Measurements from ENCODE around the gene SLC38A1. TPM values are rescaled to one million over a fixed set of nuclear protein-coding genes. Genes with fewer than 3 reads are reported as not detected.

The SLC38A1 gene
- total and polyA plus RNA-seq, 3 experiments from 2014 or later, result 233 to 252 (median 242) TPM

GRCh38 chr12:46230983-46231382 lies 37.9 kb downstream of the SLC38A1 start:
- H3K4me3 ChIP-seq (ENCODE audit: low read length), result no peak overlapping the region
- H3K36me3 Mint-ChIP-seq, result peaks cover 19 to 84% (median 36%) of the 10 kb centered on the region in 3 donors
- H3K4me1 ChIP-seq (ENCODE audit: insufficient read depth, low read length), result peaks cover 36% of the 10 kb centered on the region
- no peaks in the 10 kb centered on the region for H3K9me3 Mint-ChIP-seq
- H3K27ac ChIP-seq (ENCODE audit: low read depth, low read length), result no peak overlapping the region
- DNase-seq, result no peak
- POLR2A ChIA-PET, result no interaction called here
- no peaks in the 10 kb centered on the region for H3K27me3 Mint-ChIP-seq
- H3K27me3 ChIP-seq (ENCODE audit: insufficient read depth, low read length, poor library complexity, severe bottlenecking), result no peaks in the 10 kb centered on the region
- CTCF ChIA-PET, result interaction anchor here (1.6 kb wide), 1 partner anchor 16 kb away, joined by 4 read pairs; no protein-coding TSS in a partner anchor
- no peaks in the 10 kb centered on the region for H3K9me3 ChIP-seq (ENCODE audit: low read length)
- peaks cover 21% of the 10 kb centered on the region for H3K36me3 ChIP-seq (ENCODE audit: insufficient read depth, low read length)
- H3K4me1 Mint-ChIP-seq, result peaks cover 67 to 93% (median 89%) of the 10 kb centered on the region in 3 donors
- H3K4me3 Mint-ChIP-seq, result no peak overlapping the region
- H3K27ac Mint-ChIP-seq, result peak overlapping the region; percentile 14 to 90 (median 68)

- DNase-seq, result no peak
- peaks cover 18% of the 10 kb centered on the region for H3K36me3 ChIP-seq (ENCODE audit: insufficient read depth, low read length)
- ChIA-PET CTCF (interaction anchor here (0.8 to 0.9 kb wide), 2 partner anchors 13 to 14 kb away, joined by 3 to 4 read pairs; no protein-coding TSS in a partner anchor), POLR2A (no interaction called here)
- Mint-ChIP-seq H3K4me1 (peaks cover 66 to 93% (median 89%) of the 10 kb centered on the region in 3 donors), H3K36me3 (peaks cover 19 to 84% (median 39%) of the 10 kb centered on the region in 3 donors), H3K27ac (peak overlapping the region; percentile 15 to 92 (median 61)), H3K4me3 (no peak overlapping the region), H3K9me3 (no peaks in the 10 kb centered on the region), H3K27me3 (no peaks in the 10 kb centered on the region)
- H3K27ac ChIP-seq (ENCODE audit: low read depth, low read length), result no peak overlapping the region
- H3K4me1 ChIP-seq (ENCODE audit: insufficient read depth, low read length), result peaks cover 36% of the 10 kb centered on the region
- no peak overlapping the region for H3K4me3 ChIP-seq (ENCODE audit: low read length)
- no peaks in the 10 kb centered on the region for H3K27me3 ChIP-seq (ENCODE audit: insufficient read depth, low read length, poor library complexity, severe bottlenecking)
- no peaks in the 10 kb centered on the region for H3K9me3 ChIP-seq (ENCODE audit: low read length)
Measured at GRCh38 chr12:46230306-46230705, 38.5 kb downstream of the SLC38A1 start.

- H3K27me3 Mint-ChIP-seq, result no peaks in the 10 kb centered on the region
- no peak overlapping the region for H3K27ac ChIP-seq (ENCODE audit: low read depth, low read length)
- H3K4me3 Mint-ChIP-seq, result peak overlapping the region in 2 of 7 donors; percentile 5 to 7
- no peak for DNase-seq
- H3K9me3 Mint-ChIP-seq, result no peaks in the 10 kb centered on the region
- peaks cover 20 to 91% (median 34%) of the 10 kb centered on the region in 3 donors for H3K36me3 Mint-ChIP-seq
- H3K4me1 Mint-ChIP-seq, result peaks cover 70 to 100% (median 96%) of the 10 kb centered on the region in 3 donors
- POLR2A ChIA-PET, result interaction anchor here (0.6 to 1.4 kb wide), 2 partner anchors 10 to 39 kb away, joined by 4 to 6 read pairs; no protein-coding TSS in a partner anchor
- H3K27me3 ChIP-seq (ENCODE audit: insufficient read depth, low read length, poor library complexity, severe bottlenecking), result no peaks in the 10 kb centered on the region
- CTCF ChIA-PET, result no interaction called here
- H3K4me3 ChIP-seq (ENCODE audit: low read length), result no peak overlapping the region
- H3K27ac Mint-ChIP-seq, result peak overlapping the region in 7 of 8 donors; percentile 44 to 76 (median 63)
- H3K36me3 ChIP-seq (ENCODE audit: insufficient read depth, low read length), result peaks cover 25% of the 10 kb centered on the region
- H3K4me1 ChIP-seq (ENCODE audit: insufficient read depth, low read length), result peaks cover 51% of the 10 kb centered on the region
- no peaks in the 10 kb centered on the region for H3K9me3 ChIP-seq (ENCODE audit: low read length)
Measured at GRCh38 chr12:46227616-46228015, 41.2 kb downstream of the SLC38A1 start.

- no peak for DNase-seq
- Mint-ChIP-seq H3K9me3 (no peaks in the 10 kb centered on the region), H3K36me3 (peaks cover 15 to 95% (median 37%) of the 10 kb centered on the region in 3 donors), H3K4me3 (peak overlapping the region in 3 of 7 donors; percentile 44 to 62 (median 60)), H3K27ac (peak overlapping the region; percentile 71 to 100 (median 83)), H3K4me1 (peaks cover 81 to 100% (median 96%) of the 10 kb centered on the region in 3 donors), H3K27me3 (no peaks in the 10 kb centered on the region)
- H3K36me3 ChIP-seq (ENCODE audit: insufficient read depth, low read length), result peaks cover 21% of the 10 kb centered on the region
- no peak overlapping the region for H3K4me3 ChIP-seq (ENCODE audit: low read length)
- no peaks in the 10 kb centered on the region for H3K27me3 ChIP-seq (ENCODE audit: insufficient read depth, low read length, poor library complexity, severe bottlenecking)
- CTCF ChIA-PET, result interaction anchor here (1.1 to 2.8 kb wide), 3 partner anchors 9 to 42 kb away, joined by 3 to 9 read pairs (median 4); no protein-coding TSS in a partner anchor
- POLR2A ChIA-PET, result interaction anchor here (1.4 to 1.5 kb wide), 2 partner anchors 19 to 39 kb away, joined by 3 to 4 read pairs; no protein-coding TSS in a partner anchor
- no peak overlapping the region for H3K27ac ChIP-seq (ENCODE audit: low read depth, low read length)
- H3K9me3 ChIP-seq (ENCODE audit: low read length), result no peaks in the 10 kb centered on the region
- H3K4me1 ChIP-seq (ENCODE audit: insufficient read depth, low read length), result peaks cover 75% of the 10 kb centered on the region
Measured at GRCh38 chr12:46224386-46224785, 44.5 kb downstream of the SLC38A1 start.

- Mint-ChIP-seq H3K9me3 (no peaks in the 10 kb centered on the region), H3K4me3 (peak overlapping the region; percentile 6 to 70 (median 62)), H3K4me1 (peaks cover 90 to 100% (median 97%) of the 10 kb centered on the region in 3 donors), H3K27ac (peak overlapping the region; percentile 87 to 100 (median 98)), H3K36me3 (peaks cover 12 to 95% (median 33%) of the 10 kb centered on the region in 3 donors), H3K27me3 (no peaks in the 10 kb centered on the region)
- no peaks in the 10 kb centered on the region for H3K27me3 ChIP-seq (ENCODE audit: insufficient read depth, low read length, poor library complexity, severe bottlenecking)
- DNase-seq, result no peak
- ChIA-PET CTCF (interaction anchor here (1.2 to 2.2 kb wide), 2 partner anchors 21 to 46 kb away, joined by 3 to 7 read pairs; partner anchors contain the start of gene SLC38A1), POLR2A (no interaction called here)
- no peak overlapping the region for H3K27ac ChIP-seq (ENCODE audit: low read depth, low read length)
- H3K36me3 ChIP-seq (ENCODE audit: insufficient read depth, low read length), result peaks cover 10% of the 10 kb centered on the region
- H3K9me3 ChIP-seq (ENCODE audit: low read length), result no peaks in the 10 kb centered on the region
- no peak overlapping the region for H3K4me3 ChIP-seq (ENCODE audit: low read length)
- peaks cover 76% of the 10 kb centered on the region for H3K4me1 ChIP-seq (ENCODE audit: insufficient read depth, low read length)
Measured at GRCh38 chr12:46223047-46223446, 45.8 kb downstream of the SLC38A1 start.

- no peak for DNase-seq
- H3K4me3 Mint-ChIP-seq, result peak overlapping the region; percentile 6 to 70 (median 62)
- Histone ChIP-seq H3K9me3 (ENCODE audit: low read length) (no peaks in the 10 kb centered on the region), H3K36me3 (ENCODE audit: insufficient read depth, low read length) (peaks cover 7% of the 10 kb centered on the region), H3K4me1 (ENCODE audit: insufficient read depth, low read length) (peaks cover 76% of the 10 kb centered on the region), H3K27ac (ENCODE audit: low read depth, low read length) (no peak overlapping the region), H3K4me3 (ENCODE audit: low read length) (no peak overlapping the region), H3K27me3 (ENCODE audit: insufficient read depth, low read length, poor library complexity, severe bottlenecking) (no peaks in the 10 kb centered on the region)
- H3K27ac Mint-ChIP-seq, result peak overlapping the region; percentile 87 to 100 (median 98)
- ChIA-PET CTCF (interaction anchor here (1.2 to 2.2 kb wide), 3 partner anchors 14 to 47 kb away, joined by 3 to 7 read pairs (median 3); partner anchors contain the start of gene SLC38A1), POLR2A (no interaction called here)
- H3K36me3 Mint-ChIP-seq, result peaks cover 13 to 95% (median 31%) of the 10 kb centered on the region in 3 donors
- no peaks in the 10 kb centered on the region for H3K9me3 Mint-ChIP-seq
- peaks cover 90 to 100% (median 97%) of the 10 kb centered on the region in 3 donors for H3K4me1 Mint-ChIP-seq
- no peaks in the 10 kb centered on the region for H3K27me3 Mint-ChIP-seq
Measured at GRCh38 chr12:46222636-46223035, 46.2 kb downstream of the SLC38A1 start.

- peak overlapping the region in 6 of 7 donors; percentile 10 to 84 (median 44) for H3K4me3 Mint-ChIP-seq
- H3K4me3 ChIP-seq (ENCODE audit: low read length), result peak overlapping the region; percentile 10
- POLR2A ChIA-PET, result interaction anchor here (0.6 to 0.8 kb wide), 3 partner anchors 37 to 47 kb away, joined by 3 to 4 read pairs (median 3); partner anchors contain the start of gene SLC38A1
- H3K9me3 ChIP-seq (ENCODE audit: low read length), result no peaks in the 10 kb centered on the region
- peaks cover 13 to 91% (median 29%) of the 10 kb centered on the region in 3 donors for H3K36me3 Mint-ChIP-seq
- H3K27me3 ChIP-seq (ENCODE audit: insufficient read depth, low read length, poor library complexity, severe bottlenecking), result no peaks in the 10 kb centered on the region
- peak overlapping the region; percentile 81 to 100 (median 98) for H3K27ac Mint-ChIP-seq
- DNase-seq, result no peak
- H3K27me3 Mint-ChIP-seq, result no peaks in the 10 kb centered on the region
- peaks cover 88% of the 10 kb centered on the region for H3K4me1 ChIP-seq (ENCODE audit: insufficient read depth, low read length)
- H3K27ac ChIP-seq (ENCODE audit: low read depth, low read length), result peak overlapping the region; percentile 10
- peaks cover 91 to 100% (median 100%) of the 10 kb centered on the region in 3 donors for H3K4me1 Mint-ChIP-seq
- CTCF ChIA-PET, result interaction anchor here (1.2 to 2.2 kb wide), 3 partner anchors 13 to 48 kb away, joined by 3 to 7 read pairs (median 3); partner anchors contain the start of gene SLC38A1
- H3K36me3 ChIP-seq (ENCODE audit: insufficient read depth, low read length), result peaks cover 7% of the 10 kb centered on the region
- H3K9me3 Mint-ChIP-seq, result no peaks in the 10 kb centered on the region
Measured at GRCh38 chr12:46221255-46222128, 47.4 kb downstream of the SLC38A1 start.
